Heart left ventricle (tissue), 13 donors: ENCODE data around the gene NALCN.

Experiments used
- POLR2A ChIP-seq, 2 donors: fragments of 450-650 bp; IDR thresholded peaks; one replicate each; pipeline ENCODE4 v1.6.1; 2017; ENCODE audit warnings: antibody characterized with exemption in 2 of 2, mild to moderate bottlenecking in 2 of 2, moderate library complexity in 2 of 2
- TF ChIP-seq, protein P1 (sequence below), 12 donors: fragments of 200-600 bp; sonication (generic) in 4 of 12; IDR thresholded peaks; one replicate each; pipeline versions ENCODE4 v1.5.0 to v1.8.0; 2018 to 2022; ENCODE audit warnings: antibody characterized with exemption in 12 of 12, mild to moderate bottlenecking in 5 of 12
- donor health status: ischemic (EF 13 %, LVEDD 7.1; RV severe dilation, severe dysfunction).
- donor health status: DM: no; HTN: yes; CAD: no.
- donor health status: DM: no; HTN: no; CAD: no.
- donor health status: ischemic (EF 25% LVEDD 6.9; RV normal size, moderate dysfunction).
- donor health status: ischemic (EF 25% LVEDD 5.7; RV mildly dilated, moderate dysfunction).
- donor health status: ischemic (EF 35%, LVEDD 5.7; RV mildly dilated, moderate dysfunction).
- donor health status: nonischemic (EF 11% LVEDD 7.7; RV severe dilation, severe dysfunction).
- donor health status: DM: yes; HTN: yes; CAD: no.
- donor health status: PGD.
- donor health status: ischemic (EF 29% LVEDD 5.4; RV normal size, mild dysfunction).
- donor health status: nonischemic (EF 23%, LVEDD 6.1; RV moderate dilation, normal function).

- TF ChIP-seq, protein P1, sequence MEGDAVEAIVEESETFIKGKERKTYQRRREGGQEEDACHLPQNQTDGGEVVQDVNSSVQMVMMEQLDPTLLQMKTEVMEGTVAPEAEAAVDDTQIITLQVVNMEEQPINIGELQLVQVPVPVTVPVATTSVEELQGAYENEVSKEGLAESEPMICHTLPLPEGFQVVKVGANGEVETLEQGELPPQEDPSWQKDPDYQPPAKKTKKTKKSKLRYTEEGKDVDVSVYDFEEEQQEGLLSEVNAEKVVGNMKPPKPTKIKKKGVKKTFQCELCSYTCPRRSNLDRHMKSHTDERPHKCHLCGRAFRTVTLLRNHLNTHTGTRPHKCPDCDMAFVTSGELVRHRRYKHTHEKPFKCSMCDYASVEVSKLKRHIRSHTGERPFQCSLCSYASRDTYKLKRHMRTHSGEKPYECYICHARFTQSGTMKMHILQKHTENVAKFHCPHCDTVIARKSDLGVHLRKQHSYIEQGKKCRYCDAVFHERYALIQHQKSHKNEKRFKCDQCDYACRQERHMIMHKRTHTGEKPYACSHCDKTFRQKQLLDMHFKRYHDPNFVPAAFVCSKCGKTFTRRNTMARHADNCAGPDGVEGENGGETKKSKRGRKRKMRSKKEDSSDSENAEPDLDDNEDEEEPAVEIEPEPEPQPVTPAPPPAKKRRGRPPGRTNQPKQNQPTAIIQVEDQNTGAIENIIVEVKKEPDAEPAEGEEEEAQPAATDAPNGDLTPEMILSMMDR (IDR thresholded peaks at IDR 0.05) = no peak
- TF ChIP-seq POLR2A (IDR thresholded peaks at IDR 0.05) = no peak
Observed at GRCh38 chr13:101300531-101300930, 115.8 kb downstream of the NALCN start.
